ENCODE results near the gene YARS2.

- TF ChIP-seq EZH2 (IDR thresholded peaks at IDR 0.05; ENCODE audit: low read length) (no peak), CTCF (optimal IDR thresholded peaks at IDR 0.05 in 1 of 3, IDR thresholded peaks at IDR 0.05 in 1 of 3, conservative IDR thresholded peaks at IDR 0.05 in 1 of 3; ENCODE audit: extremely low read depth in 1 of 3, insufficient read depth in 2 of 3, low read length in 3 of 3) (no peak)
These were observed 49.2 kb downstream of the YARS2 start for GRCh38 chr12:32706335-32707024.

All from keratinocyte (primary cell).